Measurements from ENCODE around the gene CALD1. TPM values are rescaled to one million over a fixed set of nuclear protein-coding genes. Genes with fewer than 3 reads are reported as not detected.

CALD1 gene
- total RNA-seq, 2 donors from 2014 or later = 307 to 314 TPM

DNA sequence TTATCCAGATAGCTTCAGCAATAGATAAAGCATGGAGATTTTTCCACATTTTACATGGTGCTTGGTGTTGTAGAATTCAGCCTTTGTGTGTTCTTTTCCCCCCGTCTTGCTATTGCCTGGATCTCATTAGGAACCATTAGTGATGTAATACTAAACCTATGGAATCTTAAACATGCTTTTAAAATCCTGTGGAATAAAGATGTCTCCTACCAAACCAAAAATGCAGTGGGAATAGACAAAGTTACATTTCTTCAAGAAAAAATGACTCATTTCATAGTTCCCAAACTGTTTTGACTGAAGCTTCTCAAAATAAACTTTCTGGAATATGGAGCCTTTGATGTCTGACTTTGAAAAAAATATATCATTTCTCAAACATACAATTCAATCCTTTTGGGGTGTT lies 44.0 kb downstream of the CALD1 start:
- no peak for DNase-seq (ENCODE audit: low spot score)
- H3K27me3 ChIP-seq (replicated peaks; ENCODE audit: insufficient read depth) = no peaks in the 10 kb centered on the region
- H3K4me1 ChIP-seq (replicated peaks) = no peaks in the 10 kb centered on the region
- H3K27ac ChIP-seq = no peak overlapping the region
- H3K36me3 ChIP-seq = no peaks in the 10 kb centered on the region
- TF ChIP-seq CTCF (IDR thresholded peaks at IDR 0.05) = no peak
- no peak for TF ChIP-seq POLR2AphosphoS5 (IDR thresholded peaks at IDR 0.05)
- TF ChIP-seq POLR2A (IDR thresholded peaks at IDR 0.05) = no peak
- no peak overlapping the region for H3K4me3 ChIP-seq
- intact Hi-C loops (cut with DNase I) = no loop called here
- 87% methylated on average over 1 of the region's 1 CpG for WGBS
- H3K9me3 ChIP-seq = no peaks in the 10 kb centered on the region

DNA sequence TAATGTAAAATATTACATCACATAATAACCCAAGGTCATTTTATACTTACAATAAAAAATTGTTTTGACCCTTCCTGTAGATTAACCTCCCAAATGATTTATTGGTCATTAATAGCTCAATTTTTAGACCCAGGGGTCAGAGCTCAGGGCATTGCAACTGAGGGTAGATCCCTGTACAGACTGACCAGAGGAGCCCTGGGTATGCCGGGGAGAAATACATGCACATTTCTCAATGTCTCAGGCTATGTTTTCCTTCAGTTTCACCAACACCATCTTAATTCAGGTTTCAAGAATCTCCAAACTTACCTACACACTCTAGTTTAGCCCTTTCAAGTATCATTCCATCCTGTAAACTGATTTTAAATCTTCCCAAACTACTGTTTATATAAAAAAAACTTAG lies 46.2 kb downstream of the CALD1 start:
- H3K9me3 ChIP-seq = no peaks in the 10 kb centered on the region
- no peaks in the 10 kb centered on the region for H3K4me1 ChIP-seq (replicated peaks)
- no peaks in the 10 kb centered on the region for H3K27me3 ChIP-seq (replicated peaks; ENCODE audit: insufficient read depth)
- intact Hi-C loops (cut with DNase I) = loop anchor here (5.0 kb wide), 1 partner anchor 43 kb away; no protein-coding TSS in a partner anchor
- no peak overlapping the region for H3K4me3 ChIP-seq
- WGBS = 71% methylated on average over 1 of the region's 1 CpG
- H3K36me3 ChIP-seq = no peaks in the 10 kb centered on the region
- TF ChIP-seq CTCF (IDR thresholded peaks at IDR 0.05) = no peak
- DNase-seq (ENCODE audit: low spot score) = no peak
- H3K27ac ChIP-seq = peak overlapping the region in 1 of 2 donors; percentile 12

GRCh38 chr7:134826105-134826504 lies 46.7 kb downstream of the CALD1 start:
- no peaks in the 10 kb centered on the region for H3K27me3 ChIP-seq (replicated peaks; ENCODE audit: insufficient read depth)
- DNase-seq (ENCODE audit: low spot score) = no peak
- H3K4me1 ChIP-seq (replicated peaks) = no peaks in the 10 kb centered on the region

GRCh38 chr7:134827436-134827835 lies 48.0 kb downstream of the CALD1 start:
- H3K4me3 ChIP-seq = no peak overlapping the region
- peak overlapping the region; percentile 31 to 50 for H3K27ac ChIP-seq
- no peaks in the 10 kb centered on the region for H3K4me1 ChIP-seq (replicated peaks)
- no peak for DNase-seq (ENCODE audit: low spot score)
- WGBS = 81% methylated on average over 4 of the region's 4 CpGs
- intact Hi-C loops (cut with DNase I) = loop anchor here (5.0 kb wide), 1 partner anchor 45 kb away; no protein-coding TSS in a partner anchor
- no peaks in the 10 kb centered on the region for H3K36me3 ChIP-seq
- H3K27me3 ChIP-seq (replicated peaks; ENCODE audit: insufficient read depth) = no peaks in the 10 kb centered on the region
- no peaks in the 10 kb centered on the region for H3K9me3 ChIP-seq
- TF ChIP-seq POLR2AphosphoS5 (IDR thresholded peaks at IDR 0.05) (no peak), POLR2A (IDR thresholded peaks at IDR 0.05) (no peak), CTCF (IDR thresholded peaks at IDR 0.05) (no peak)

More at GRCh38 chr7:134826105-134826504, 46.7 kb downstream of the CALD1 start:
- TF ChIP-seq POLR2AphosphoS5 (IDR thresholded peaks at IDR 0.05) (no peak), POLR2A (IDR thresholded peaks at IDR 0.05) (no peak), CTCF (IDR thresholded peaks at IDR 0.05) (no peak)
- no peaks in the 10 kb centered on the region for H3K36me3 ChIP-seq
- no peaks in the 10 kb centered on the region for H3K9me3 ChIP-seq
- intact Hi-C loops (cut with DNase I) = loop anchor here (5.0 kb wide), 1 partner anchor 44 kb away; no protein-coding TSS in a partner anchor
- 72% methylated on average over 4 of the region's 4 CpGs for WGBS
- no peak overlapping the region for H3K4me3 ChIP-seq
- peak overlapping the region; percentile 12 to 50 for H3K27ac ChIP-seq

DNA sequence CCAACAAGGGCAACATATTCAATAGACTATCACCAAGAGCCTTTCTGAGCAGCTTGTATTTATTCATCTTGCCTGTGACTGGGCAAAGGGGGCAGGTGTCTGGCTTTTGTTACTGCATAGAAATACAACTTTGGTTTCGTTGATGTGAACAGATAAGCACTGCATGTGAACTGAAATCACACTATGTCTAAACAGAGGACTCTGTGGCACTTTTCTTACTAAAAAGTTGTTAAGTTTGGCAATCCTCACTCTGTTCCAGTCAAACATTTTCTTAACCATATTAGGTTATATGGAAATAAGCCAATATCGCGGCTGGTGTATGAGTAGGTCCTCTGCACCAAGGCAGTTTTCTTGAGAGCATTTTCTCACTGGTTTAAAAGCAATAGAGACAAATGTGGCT lies 48.5 kb downstream of the CALD1 start:
- H3K4me1 ChIP-seq (replicated peaks) = no peaks in the 10 kb centered on the region
- no peak for DNase-seq (ENCODE audit: low spot score)
- intact Hi-C loops (cut with DNase I) = loop anchor here (5.0 kb wide), 1 partner anchor 46 kb away; no protein-coding TSS in a partner anchor

More for the DNA sequence above, 48.5 kb downstream of the CALD1 start:
- WGBS = 48% methylated on average over 3 of the region's 3 CpGs
- H3K9me3 ChIP-seq = no peaks in the 10 kb centered on the region
- H3K27me3 ChIP-seq (replicated peaks; ENCODE audit: insufficient read depth) = no peaks in the 10 kb centered on the region
- H3K4me3 ChIP-seq = no peak overlapping the region
- TF ChIP-seq POLR2A (IDR thresholded peaks at IDR 0.05) (no peak), CTCF (IDR thresholded peaks at IDR 0.05) (no peak), POLR2AphosphoS5 (IDR thresholded peaks at IDR 0.05) (peak; percentile 43)
- peak overlapping the region; percentile 31 to 50 for H3K27ac ChIP-seq
- H3K36me3 ChIP-seq = no peaks in the 10 kb centered on the region

Data from prostate gland (tissue), 2 donors.